ENCODE results near the gene TREX2. TPM values are rescaled to one million over a fixed set of nuclear protein-coding genes. Genes with fewer than 3 reads are reported as not detected.

TREX2 gene
- total and polyA plus RNA-seq, 2 of the 8 experiments (the other 6 are each of a cell fraction or from before 2014, with no cell fraction given), result 0.71 to 0.80 TPM

DNA sequence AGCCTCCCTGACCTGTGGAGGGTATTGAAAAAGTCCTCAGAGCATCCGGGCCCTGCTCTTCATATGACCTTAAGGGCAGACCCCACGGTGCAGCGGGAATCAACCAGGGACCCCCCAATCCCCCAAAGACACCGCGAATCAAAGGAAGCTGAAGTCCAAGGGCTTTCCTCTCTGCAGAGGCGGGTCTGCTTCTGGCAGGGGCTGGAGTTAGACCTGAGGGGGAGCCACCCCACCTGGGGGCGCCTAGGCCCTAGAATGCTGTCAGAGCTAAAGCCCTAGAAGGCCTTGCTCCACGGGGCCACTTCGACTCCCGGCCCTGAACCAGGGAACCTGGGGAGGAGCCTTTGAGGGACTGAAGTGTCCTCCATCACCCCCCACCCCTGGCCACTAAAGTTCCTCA lies 27.3 kb upstream of the TREX2 start:
- Histone ChIP-seq H2BK5ac (ENCODE audit: low read depth, low read length) (no peak overlapping the region), H3K4me3 (ENCODE audit: extremely low read depth in 1 of 4, insufficient read depth in 2 of 4, low read depth in 3 of 4, low read length in 4 of 4) (no peak overlapping the region), H2AK5ac (ENCODE audit: low read depth, low read length) (no peak overlapping the region), H3K23me2 (ENCODE audit: low read depth, low read length) (peaks cover 5% of the 10 kb centered on the region; the same call in 1 of the 2 replicates), H3K79me1 (ENCODE audit: low read depth, low read length) (peaks cover 3% of the 10 kb centered on the region; the same call in 1 of the 2 replicates), H2BK12ac (ENCODE audit: low read depth, low read length) (no peak overlapping the region), H3K79me2 (ENCODE audit: control insufficient read depth in 1 of 2, insufficient read depth in 2 of 2, low read length in 2 of 2) (peaks cover 0 to 4% of the 10 kb centered on the region in 2 experiments; a peak in 1 of 4 replicates), H4K5ac (ENCODE audit: insufficient read length, low read depth, low read length) (no peak overlapping the region), H3K4me1 (replicated peaks in 1 of 4; ENCODE audit: control insufficient read depth in 3 of 4, insufficient read depth in 4 of 4, low read length in 3 of 4) (peaks cover 0 to 19% (median 5%) of the 10 kb centered on the region in 4 experiments; a peak in 3 of 7 replicates), H2BK15ac (ENCODE audit: low read length) (no peak overlapping the region), H3K9me3 (ENCODE audit: insufficient read depth in 2 of 2, low read depth in 1 of 2, low read length in 1 of 2) (no peaks in the 10 kb centered on the region), H2BK20ac (ENCODE audit: low read length) (no peak overlapping the region), H3K27me3 (replicated peaks in 1 of 4; ENCODE audit: control insufficient read depth in 3 of 4, extremely low read depth in 1 of 4, insufficient read depth in 3 of 4, low read length in 3 of 4) (peaks cover 5 to 24% (median 18%) of the 10 kb centered on the region in 4 experiments; a peak in 6 of 7 replicates), H3K23ac (ENCODE audit: insufficient read length) (no peak overlapping the region), H4K20me1 (replicated peaks in 1 of 2; ENCODE audit: control insufficient read depth in 1 of 2, insufficient read depth in 2 of 2, low read length in 2 of 2) (peaks cover 0 to 4% of the 10 kb centered on the region in 2 experiments), H3K4me2 (ENCODE audit: insufficient read depth in 1 of 2, low read depth in 2 of 2, low read length in 2 of 2) (no peak overlapping the region), H2AFZ (ENCODE audit: low read length) (no peak overlapping the region), H3K56ac (replicated peaks; ENCODE audit: insufficient read length, low read depth, low read length) (no peak overlapping the region), H4K91ac (replicated peaks; ENCODE audit: insufficient read length, low read length) (no peak overlapping the region), H3K27ac (ENCODE audit: low read depth, low read length) (no peak overlapping the region), H3K14ac (ENCODE audit: insufficient read length) (no peak overlapping the region), H3K18ac (ENCODE audit: extremely low read depth, low read length) (no peak overlapping the region), H4K8ac (ENCODE audit: extremely low read depth, insufficient read depth, low read length) (no peak overlapping the region), H3K36me3 (ENCODE audit: control insufficient read depth in 2 of 4, insufficient read depth in 4 of 4, low read length in 3 of 4) (no peaks in the 10 kb centered on the region; a peak in 1 of 8 replicates), H2BK120ac (replicated peaks; ENCODE audit: low read depth, low read length) (no peak overlapping the region), H3K4ac (replicated peaks; ENCODE audit: insufficient read length, low read depth, low read length) (no peak overlapping the region), H3K9ac (replicated peaks in 1 of 4; ENCODE audit: extremely low read depth in 1 of 4, low read depth in 3 of 4, low read length in 3 of 4) (no peak overlapping the region)
- FAIRE-seq, result no peak
- no peak for DNase-seq (ENCODE audit: low read depth in 1 of 2, low spot score in 2 of 2)
- POLR2A ChIA-PET (ENCODE audit: partially characterized antibody), result interaction anchor here (1.5 kb wide), 1 partner anchor 19 kb away, joined by 4 read pairs; no protein-coding TSS in a partner anchor
- CTCF ChIA-PET (ENCODE audit: partially characterized antibody), result interaction anchor here (3.1 to 7.6 kb wide), 5 partner anchors 10 to 195 kb away, joined by 9 to 84 read pairs (median 39); no protein-coding TSS in a partner anchor
- TF ChIP-seq POLR2AphosphoS5 (IDR thresholded peaks at IDR 0.05; ENCODE audit: low read depth, low read length), result no peak
- no peak for TF ChIP-seq JUND (IDR thresholded peaks at IDR 0.05; ENCODE audit: low read length)
- TF ChIP-seq CBX5 (IDR thresholded peaks at IDR 0.05; ENCODE audit: low read depth, low read length), result no peak
- whole genome bisulfite sequencing, 2 experiments (ENCODE audit: extremely low coverage in 1 of 2, insufficient coverage in 1 of 2, insufficient read length in 1 of 2, insufficient replicate concordance in 2 of 2, low coverage in 1 of 2, low lambda C conversion rate in 2 of 2, missing lambda C conversion rate in 1 of 2), result 93% methylated on average over 10 of the region's 10 CpGs; no CpG with 5 or more reads in 1 of the 2 experiments

Measured in H1 (cell line).